GM21825 (cell line): ENCODE data around the gene IPO11.

Experiments
- ATAC-seq: cut with Tn5 transposase; IDR thresholded peaks from one replicate; pipeline ENCODE4 v1.9.1; 2021; ENCODE audit warnings: mild to moderate bottlenecking, moderate library complexity; ENCODE audit not compliant: unreplicated experiment

Gene IPO11

GRCh38 chr5:62412549-62413329 is at the start of gene IPO11:
Gene IPO11 (plus strand): TSS chr5:62412763. CDS start chr5:62437280, 24,517 bp downstream.
- ATAC-seq = peak; percentile 95

GRCh38 chr5:62369039-62369438 is 43.5 kb upstream of the IPO11 start:
- ATAC-seq = no peak

GRCh38 chr5:62371409-62371808 is 41.2 kb upstream of the IPO11 start:
- ATAC-seq = no peak

- ATAC-seq = no peak
Measured at GRCh38 chr5:62372600-62372999, 40.0 kb upstream of the IPO11 start.

GRCh38 chr5:62373382-62373781 is 39.2 kb upstream of the IPO11 start:
- ATAC-seq = no peak

DNA sequence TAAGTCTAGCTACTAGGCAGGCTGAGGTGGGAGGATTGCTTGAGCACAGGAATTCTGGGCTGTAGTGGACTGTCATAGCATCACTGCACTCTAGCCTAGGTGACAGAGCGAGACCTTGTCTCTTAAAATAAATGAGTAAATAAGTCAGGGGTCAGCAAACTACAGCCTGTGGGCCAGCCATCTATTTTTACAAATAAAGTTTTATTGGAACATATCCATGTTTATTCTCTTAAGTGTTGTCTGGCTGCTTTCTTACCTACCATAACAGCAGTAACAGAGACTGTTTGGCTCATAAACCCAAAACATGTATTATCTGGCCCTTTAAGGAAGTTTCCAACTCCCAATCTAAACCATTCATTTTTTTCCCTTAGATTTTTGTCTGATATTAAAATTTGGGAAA is 38.5 kb upstream of the IPO11 start:
- ATAC-seq = no peak

GRCh38 chr5:62375627-62376026 is 36.9 kb upstream of the IPO11 start:
- no peak for ATAC-seq

- no peak for ATAC-seq
Measured at GRCh38 chr5:62376064-62376463, 36.5 kb upstream of the IPO11 start.

DNA sequence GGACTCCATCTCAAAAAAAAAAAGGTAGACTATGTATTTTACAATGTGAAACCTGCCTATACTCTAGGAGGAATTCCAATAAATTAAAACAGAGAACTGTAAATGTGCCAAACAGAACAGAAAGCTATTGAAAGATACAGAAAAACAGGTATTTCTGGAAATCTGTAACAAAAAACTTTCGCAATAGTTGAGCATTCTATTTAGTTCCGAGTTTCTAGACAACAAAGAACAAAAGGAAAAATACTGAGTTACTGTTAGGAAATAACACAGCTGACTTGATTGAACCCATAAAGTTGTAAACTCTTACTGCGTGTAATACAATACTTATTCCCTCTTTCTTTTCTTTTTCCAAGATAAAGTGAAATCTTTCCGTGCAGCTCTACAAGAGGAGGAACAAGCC is 27.4 kb upstream of the IPO11 start:
- no peak for ATAC-seq

GRCh38 chr5:62385816-62386400 is 26.7 kb upstream of the IPO11 start:
- no peak for ATAC-seq

- ATAC-seq = no peak
Measured at GRCh38 chr5:62386824-62387223, 25.7 kb upstream of the IPO11 start.

GRCh38 chr5:62395210-62395950 is 17.2 kb upstream of the IPO11 start:
- no peak for ATAC-seq

DNA sequence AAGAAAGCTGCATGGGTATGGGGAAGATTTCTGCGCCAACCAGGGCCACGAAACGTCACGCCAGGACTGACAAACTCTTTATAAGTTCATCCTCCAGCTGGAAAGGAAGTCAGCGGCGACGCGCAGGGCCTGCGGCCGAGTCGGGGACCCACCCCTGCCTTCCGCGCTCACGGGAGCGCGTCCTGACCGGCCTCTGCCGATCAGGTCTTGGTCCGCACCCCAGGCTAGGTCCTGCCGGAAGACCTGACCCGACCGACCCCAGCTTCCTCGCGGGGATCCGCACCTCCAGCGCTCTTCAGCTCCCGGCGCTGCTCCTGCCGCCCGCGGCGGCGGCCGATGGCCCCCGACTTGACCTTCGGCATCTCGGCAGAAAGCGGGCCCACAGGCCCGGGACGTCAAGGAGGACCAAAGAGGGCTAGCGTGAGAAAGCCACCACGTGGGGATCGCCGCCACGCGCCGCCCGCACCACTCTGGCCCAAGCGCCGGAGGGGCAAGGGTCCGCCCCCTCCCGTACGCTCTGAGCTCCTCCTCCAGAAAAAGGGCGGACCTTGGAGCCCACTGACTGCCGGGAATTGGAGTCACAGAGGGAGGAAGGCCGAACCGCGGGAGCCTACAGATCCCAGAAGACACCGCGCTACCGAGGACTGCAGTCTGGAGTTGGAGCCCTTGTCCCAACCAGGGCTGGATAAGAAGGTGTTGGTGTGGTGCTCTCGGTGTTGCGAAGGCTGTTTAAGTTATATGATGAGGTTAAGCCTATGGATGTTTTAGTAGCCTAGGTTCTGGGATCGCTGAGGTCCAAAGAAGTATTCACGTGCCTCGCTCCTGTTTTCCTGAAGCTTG is 8.9 kb upstream of the IPO11 start, which contains the start of gene DIMT1:
Gene DIMT1 (minus strand): TSS at position 495 of the 840 bp plus-strand sequence. CDS start 133 bp downstream, at position 362.
- ATAC-seq = peak; percentile 98

GRCh38 chr5:62413711-62414110 is 1.1 kb downstream of the IPO11 start:
- ATAC-seq = no peak

- ATAC-seq = no peak
Measured at GRCh38 chr5:62418462-62419076, 6.0 kb downstream of the IPO11 start.

DNA sequence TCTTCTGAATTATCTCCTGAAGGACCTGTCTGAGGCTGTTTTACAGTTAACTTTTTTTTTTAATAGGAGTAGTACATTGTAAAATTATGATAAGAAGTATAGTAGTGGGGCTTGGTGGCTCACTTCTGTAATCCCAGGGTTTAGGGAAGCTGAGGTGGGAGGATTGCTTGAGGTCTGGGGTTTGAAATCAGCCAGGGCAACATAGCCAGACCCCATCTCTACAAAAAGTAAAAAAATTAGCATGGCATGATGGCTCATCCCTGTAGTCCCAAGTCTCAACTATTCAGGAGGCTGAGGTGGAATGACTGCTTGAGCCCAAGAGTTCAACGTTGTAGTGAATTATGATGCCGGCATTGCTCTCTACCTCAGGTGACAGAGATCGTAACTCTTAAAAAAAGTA is 7.0 kb downstream of the IPO11 start:
- ATAC-seq = no peak

- no peak for ATAC-seq
Measured at GRCh38 chr5:62421414-62421813, 8.9 kb downstream of the IPO11 start.

GRCh38 chr5:62424763-62425162 is 12.2 kb downstream of the IPO11 start:
- no peak for ATAC-seq

- no peak for ATAC-seq
Measured at GRCh38 chr5:62431735-62432620, 19.4 kb downstream of the IPO11 start.
